ENCODE measurements around the gene TBC1D10A. TPM values are rescaled to one million over a fixed set of nuclear protein-coding genes. Genes with fewer than 3 reads are reported as not detected.

Gene TBC1D10A
- total and polyA plus RNA-seq, 9 donors: 6.1 to 39.3 (median 28.1) TPM

DNA sequence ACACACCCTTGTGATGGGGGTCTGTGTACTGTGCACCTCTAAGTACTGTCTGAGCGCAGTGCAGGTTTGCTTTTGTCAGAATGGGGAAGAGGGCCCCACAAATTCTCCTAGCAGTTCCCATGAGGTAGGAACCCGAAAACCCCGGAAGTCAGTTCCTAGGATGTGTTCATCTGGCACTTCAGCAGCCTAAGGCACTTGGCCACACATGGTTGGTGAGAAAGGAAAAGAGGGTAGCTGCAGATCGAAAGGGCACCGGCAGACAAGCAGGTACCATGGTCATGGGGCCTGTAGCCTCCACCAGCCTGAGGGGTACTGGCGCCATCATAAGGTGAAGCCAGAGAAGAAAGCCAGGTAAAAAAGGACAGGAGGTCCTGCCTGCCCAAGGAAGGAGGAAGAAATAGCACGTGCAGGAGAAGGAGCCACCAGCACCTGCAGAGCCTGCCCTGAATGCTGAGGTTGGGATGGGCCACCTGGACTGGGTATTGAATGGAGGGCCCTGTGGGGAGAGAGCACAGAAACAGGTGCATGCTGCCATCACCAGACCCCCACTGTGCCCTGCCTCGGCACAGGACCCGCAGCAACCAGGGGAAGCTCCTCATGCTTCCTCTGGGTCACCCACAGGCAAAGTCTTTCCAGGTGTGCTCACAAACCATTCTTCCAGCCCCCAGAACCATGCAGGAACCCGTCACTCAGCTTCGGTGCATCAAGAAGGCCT lies 29.3 kb downstream of the TBC1D10A start:
- Histone ChIP-seq H3K27me3 (no peaks in the 10 kb centered on the region), H3K9me3 (no peaks in the 10 kb centered on the region), H3K27ac (no peak overlapping the region), H3K4me3 (no peak overlapping the region), H3K36me3 (no peaks in the 10 kb centered on the region), H3K4me1 (ENCODE audit: insufficient read depth) (peaks cover 8% of the 10 kb centered on the region)
- intact Hi-C loops (cut with DNase I): no loop called here
- 94% methylated on average over 11 of the region's 11 CpGs for WGBS, 3 donors
- DNase-seq: no peak
- no peak for TF ChIP-seq POLR2A (IDR thresholded peaks at IDR 0.05)
- TF ChIP-seq EP300 (IDR thresholded peaks at IDR 0.05): no peak
- TF ChIP-seq CTCF (IDR thresholded peaks at IDR 0.05): no peak

DNA sequence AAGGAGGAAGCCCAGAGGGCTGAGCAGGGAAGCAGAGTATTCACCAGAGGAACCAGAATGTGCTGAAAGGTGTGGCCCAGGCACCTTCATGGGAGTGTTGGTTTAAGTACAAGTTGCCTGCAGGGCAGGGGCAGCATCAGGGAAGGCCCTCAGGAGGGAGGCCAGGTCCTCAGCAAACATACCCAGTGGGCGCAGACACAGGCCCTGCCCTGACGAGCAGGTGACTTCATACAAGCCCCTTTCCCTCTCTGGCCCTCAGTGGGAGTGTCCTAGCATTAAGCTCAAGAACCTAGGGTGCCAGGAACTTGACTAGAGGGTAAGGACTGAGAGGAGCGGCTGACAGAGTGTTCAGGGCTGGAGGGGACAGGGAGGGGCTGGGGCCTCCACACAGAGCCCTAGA lies 29.9 kb downstream of the TBC1D10A start:
- Histone ChIP-seq H3K36me3 (no peaks in the 10 kb centered on the region), H3K4me1 (ENCODE audit: insufficient read depth) (peaks cover 4% of the 10 kb centered on the region), H3K4me3 (no peak overlapping the region), H3K27ac (no peak overlapping the region), H3K27me3 (no peaks in the 10 kb centered on the region), H3K9me3 (no peaks in the 10 kb centered on the region)
- intact Hi-C loops (cut with DNase I): no loop called here
- TF ChIP-seq EP300 (IDR thresholded peaks at IDR 0.05) (no peak), POLR2A (IDR thresholded peaks at IDR 0.05) (no peak)
- 91 to 98% (median 94%) methylated on average over 3 of the region's 3 CpGs for WGBS, 3 donors
- no peak for DNase-seq

- Histone ChIP-seq H3K36me3 (no peaks in the 10 kb centered on the region), H3K27ac (no peak overlapping the region)
- 91 to 95% (median 92%) methylated on average over 4 of the region's 4 CpGs for WGBS, 3 donors
Measured at GRCh38 chr22:30296324-30296723, 30.4 kb downstream of the TBC1D10A start.

DNA sequence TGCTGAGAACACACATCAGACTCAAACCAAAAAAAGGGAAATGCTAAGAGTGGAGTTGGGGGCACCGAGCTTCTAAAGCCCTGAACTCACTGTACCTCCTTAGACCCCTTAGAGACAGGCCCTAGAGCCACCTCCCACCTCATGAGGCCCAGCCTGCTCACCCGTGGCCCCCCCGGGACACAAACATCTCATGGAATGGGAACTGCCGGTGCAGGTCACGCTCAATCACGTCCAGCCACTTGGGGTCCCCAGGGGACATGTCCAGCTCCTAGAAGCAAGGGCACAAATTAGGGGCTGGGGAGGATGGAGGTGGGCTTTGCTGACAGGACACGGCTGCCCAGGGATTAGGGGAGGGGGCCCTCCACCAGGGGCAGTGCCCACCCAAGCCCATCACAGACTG lies 31.2 kb downstream of the TBC1D10A start:
- no peak for DNase-seq
- Histone ChIP-seq H3K4me3 (no peak overlapping the region), H3K36me3 (no peaks in the 10 kb centered on the region), H3K4me1 (ENCODE audit: insufficient read depth) (peaks cover 9% of the 10 kb centered on the region), H3K9me3 (no peaks in the 10 kb centered on the region), H3K27me3 (no peaks in the 10 kb centered on the region), H3K27ac (no peak overlapping the region)
- 66 to 78% (median 70%) methylated on average over 7 of the region's 7 CpGs for WGBS, 3 donors
- intact Hi-C loops (cut with DNase I): no loop called here
- TF ChIP-seq CTCF (IDR thresholded peaks at IDR 0.05): no peak
- no peak for TF ChIP-seq EP300 (IDR thresholded peaks at IDR 0.05)
- no peak for TF ChIP-seq POLR2A (IDR thresholded peaks at IDR 0.05)

More at GRCh38 chr22:30296324-30296723, 30.4 kb downstream of the TBC1D10A start:
- Histone ChIP-seq H3K9me3 (no peaks in the 10 kb centered on the region), H3K4me3 (no peak overlapping the region), H3K27me3 (no peaks in the 10 kb centered on the region), H3K4me1 (ENCODE audit: insufficient read depth) (peaks cover 3% of the 10 kb centered on the region)
- no peak for DNase-seq
- TF ChIP-seq POLR2A (IDR thresholded peaks at IDR 0.05): no peak
- TF ChIP-seq EP300 (IDR thresholded peaks at IDR 0.05): no peak
- no peak for TF ChIP-seq CTCF (IDR thresholded peaks at IDR 0.05)
- intact Hi-C loops (cut with DNase I): no loop called here

DNA sequence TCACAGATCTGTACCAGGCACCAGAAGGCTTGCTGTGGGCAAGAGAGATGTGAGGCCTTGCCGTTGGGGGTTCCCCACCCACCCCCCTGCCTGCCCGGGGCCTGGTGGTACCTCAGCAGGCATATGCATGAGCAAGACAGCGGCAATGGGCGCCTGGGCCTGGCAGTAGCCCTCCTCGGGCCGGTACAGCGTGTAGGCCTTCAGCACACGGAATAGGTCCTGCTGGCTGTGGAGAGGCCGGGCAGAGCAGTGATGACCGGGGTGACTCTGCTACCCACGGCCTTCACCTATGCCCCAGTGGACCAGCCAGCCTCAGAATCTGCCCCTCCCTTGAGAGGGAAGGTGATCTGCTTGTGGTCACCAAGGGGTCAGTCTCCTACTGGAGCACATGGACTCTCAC lies 31.9 kb downstream of the TBC1D10A start:
- no peaks in the 10 kb centered on the region for H3K27me3 ChIP-seq
- TF ChIP-seq EP300 (IDR thresholded peaks at IDR 0.05): no peak
- no peak for TF ChIP-seq POLR2A (IDR thresholded peaks at IDR 0.05)
- TF ChIP-seq CTCF (IDR thresholded peaks at IDR 0.05): no peak
- peaks cover 15% of the 10 kb centered on the region for H3K4me1 ChIP-seq (ENCODE audit: insufficient read depth)
- DNase-seq: no peak
- no peak overlapping the region for H3K27ac ChIP-seq
- WGBS, 3 donors: 88 to 90% (median 88%) methylated on average over 8 to 11 of the region's 11 CpGs
- H3K9me3 ChIP-seq: no peaks in the 10 kb centered on the region
- intact Hi-C loops (cut with DNase I): no loop called here
- no peaks in the 10 kb centered on the region for H3K36me3 ChIP-seq
- no peak overlapping the region for H3K4me3 ChIP-seq

Measured in ovary (tissue), 9 donors.